ENCODE results near the gene MRPL47. TPM values are rescaled to one million over a fixed set of nuclear protein-coding genes. Genes with fewer than 3 reads are reported as not detected.

The MRPL47 gene
- polyA plus RNA-seq: 207 and 261 TPM in 2 replicates

DNA sequence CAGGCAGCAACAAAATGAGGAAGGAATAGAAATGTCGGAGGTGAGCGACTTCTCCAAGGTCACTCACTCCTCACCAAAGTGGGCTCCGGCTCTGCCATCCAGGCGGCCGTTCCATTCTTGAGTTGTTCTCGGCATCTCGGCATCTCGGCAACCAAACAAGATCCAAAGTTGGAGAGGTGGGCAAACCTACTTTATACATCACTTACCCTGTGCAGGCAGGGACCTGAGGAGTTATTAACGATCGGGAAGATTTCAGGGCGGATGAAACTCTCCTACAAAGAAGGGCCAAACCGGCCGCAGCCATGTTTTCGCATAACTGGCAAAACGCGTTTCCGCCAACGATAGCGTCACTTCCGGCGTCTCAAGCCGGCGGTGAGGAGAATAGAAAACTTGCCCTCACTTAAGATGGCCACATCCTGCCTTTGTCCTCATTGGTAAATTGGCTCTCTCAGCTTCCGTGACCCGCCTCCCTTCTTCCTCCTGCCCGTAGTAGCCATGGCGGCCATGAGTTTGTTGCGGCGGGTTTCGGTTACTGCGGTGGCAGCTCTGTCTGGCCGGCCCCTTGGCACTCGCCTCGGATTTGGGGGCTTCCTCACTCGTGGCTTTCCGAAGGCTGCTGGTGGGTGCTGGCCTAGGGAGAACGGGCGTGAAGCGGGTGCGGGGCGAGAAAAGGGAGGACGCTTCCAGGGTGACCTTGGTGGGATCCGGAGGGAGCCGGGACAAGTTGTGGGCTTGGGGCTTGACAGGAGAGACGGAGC lies at the start of gene MRPL47, which contains the start of gene NDUFB5:
TSS of gene MRPL47 (minus strand) at position 318 of the 758 bp plus-strand sequence. CDS start at position 304, 14 bp downstream.
TSS of gene NDUFB5 (plus strand) at position 474 of the 758 bp plus-strand sequence. CDS start at position 496, 22 bp downstream.

DNA sequence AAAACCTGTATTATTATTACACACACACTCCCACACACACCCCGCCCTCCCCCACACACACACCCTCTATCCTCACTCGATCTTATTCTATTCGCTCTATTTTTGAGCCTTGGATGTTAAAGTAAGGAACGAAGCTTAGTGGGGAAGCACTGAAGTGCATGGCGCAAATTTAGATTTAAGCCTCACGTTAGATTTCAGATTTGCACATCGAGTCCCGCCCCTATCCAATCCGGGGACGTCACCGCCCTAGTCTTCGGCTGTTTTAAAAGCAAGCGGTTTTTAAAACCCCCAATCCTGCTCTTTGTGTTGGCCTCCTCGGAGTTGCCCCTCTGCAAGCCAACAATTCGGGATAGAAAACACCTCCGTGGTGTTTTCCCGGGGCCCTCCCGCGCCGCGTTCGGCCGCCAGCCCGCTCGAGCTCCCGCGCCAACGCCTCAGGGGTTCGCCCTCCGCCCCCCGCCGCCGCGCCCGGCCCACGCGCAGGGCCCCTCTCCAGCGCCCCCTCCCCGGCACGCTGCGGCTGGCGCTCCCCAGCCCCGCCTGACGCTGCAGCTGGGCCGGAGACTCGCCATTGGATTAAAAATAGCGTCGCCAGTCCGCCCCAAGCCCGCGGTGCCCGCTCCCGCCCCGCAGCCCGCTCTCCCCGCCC lies 48.1 kb upstream of the MRPL47 start, which contains the start of gene USP13:
TSS of gene USP13 (plus strand) at position 594 of the 649 bp plus-strand sequence. CDS start 186 bp downstream, outside the sequence.

DNA sequence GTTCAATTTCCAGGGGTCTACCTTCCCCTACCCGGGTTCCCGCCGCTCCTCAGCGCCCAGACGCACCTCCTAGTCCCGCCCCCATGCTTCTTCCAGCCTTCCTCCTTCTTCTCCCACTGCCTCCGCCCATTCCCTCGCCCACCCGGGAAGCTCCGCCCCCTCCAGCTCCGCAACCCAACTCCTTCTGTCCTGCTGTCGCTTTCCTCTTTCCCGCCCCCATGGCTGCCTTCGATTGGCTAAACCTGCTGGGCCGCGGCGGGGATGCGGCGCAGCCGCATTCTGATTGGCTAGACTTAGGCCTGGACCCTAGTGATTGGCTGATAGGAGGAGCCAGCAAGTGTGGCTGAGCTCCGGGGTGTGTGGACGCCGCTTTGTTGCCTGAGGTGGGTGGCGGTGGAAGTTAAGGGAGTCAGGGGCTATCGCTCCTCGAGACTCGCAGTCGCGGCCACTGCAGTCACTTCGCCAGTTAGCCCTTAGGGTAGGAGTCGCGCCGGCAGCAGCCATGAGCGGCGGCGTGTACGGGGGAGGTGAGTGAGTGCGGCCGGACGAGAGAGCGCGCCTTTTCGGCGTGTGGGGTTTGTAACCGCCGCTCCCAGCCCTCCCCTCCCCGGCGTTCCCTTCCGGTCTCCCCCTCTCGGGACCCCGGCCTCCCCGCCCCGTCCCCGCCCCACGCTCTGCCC lies 41.7 kb downstream of the MRPL47 start, which contains the start of gene ACTL6A:
TSS of gene ACTL6A (plus strand) at position 336 of the 680 bp plus-strand sequence. CDS start at position 503, 167 bp downstream.

Other genes with a start within 250 kb of the MRPL47 start
- gene GNB4, start 153.2 kb downstream of the MRPL47 start, polyA plus RNA-seq: 2.2 and 4.8 TPM in 2 replicates
- 10.2 and 10.5 TPM in 2 replicates for gene ACTL6A, start 41.7 kb downstream of the MRPL47 start, polyA plus RNA-seq
- gene NDUFB5, start 156 bp upstream of the MRPL47 start, polyA plus RNA-seq: 394 and 473 TPM in 2 replicates
- 4.0 and 4.8 TPM in 2 replicates for gene USP13, start 48.4 kb upstream of the MRPL47 start, polyA plus RNA-seq

Measured in Purkinje cell (primary cell).